Motor neuron (in vitro differentiated cells): ENCODE results near the gene PTPRK. TPM values are rescaled to one million over a fixed set of nuclear protein-coding genes. Genes with fewer than 3 reads are reported as not detected.
"Not testable (repeated sequence)": the region's sequence is repeated elsewhere in the genome, so short reads cannot be mapped to it uniquely, and the experiment has no call there.

Source experiments
- ATAC-seq, 8 experiments: fragments of 200-7000 bp; cut with Tn5 transposase; replicated peaks in 6 of 8; 2 replicates each; pipeline ENCODE4 v1.8.0; 2021; ENCODE audit warnings: mild to moderate bottlenecking in 8 of 8, moderate library complexity in 8 of 8
- H3K27ac ChIP-seq, 2 donors: fragments of 250-450 bp; sonication (Bioruptor Pico); 2 replicates each; pipeline ENCODE4 v1.9.0; 2021; ENCODE audit warnings: antibody characterized with exemption in 2 of 2, mild to moderate bottlenecking in 2 of 2, moderate library complexity in 1 of 2
- H3K4me1 ChIP-seq, 2 donors: fragments of 250-450 bp; sonication (Bioruptor Pico); replicated peaks in 1 of 2; 2 replicates each; pipeline ENCODE4 v1.6.1; 2021; ENCODE audit warnings: antibody characterized with exemption in 2 of 2, mild to moderate bottlenecking in 2 of 2, moderate library complexity in 1 of 2
- H3K4me3 ChIP-seq, 5 donors: fragments of 250-450 bp; sonication (Bioruptor Pico); 2 replicates each; pipeline ENCODE4 v1.9.0; 2021; ENCODE audit warnings: antibody characterized with exemption in 5 of 5, mild to moderate bottlenecking in 5 of 5, moderate library complexity in 4 of 5
- WGBS, 10 experiments: fragments of 450-650 bp; shearing (Covaris generic); methylation state at CpG; one replicate each; pipeline ENCODE4 v1.0.0; 2022; 5-methylcytosine and 5-hydroxymethylcytosine counted together
- in situ Hi-C, 9 experiments: fragments of 400-800 bp; cut with MboI; loops; one replicate each; pipeline ENCODE4 v1.15.0; 2021; ENCODE audit warnings: low sequenced_read_pairs in 9 of 9, low pct_unique_long_range_greater_than_20kb in 2 of 9; ENCODE audit not compliant: unreplicated experiment in 9 of 9
- total RNA-seq, 8 experiments: library from RNA; unstranded; fragments of 300-600 nt; gene quantifications; 2 replicates each; pipeline versions ENCODE4 v1.2.3 to v1.2.4, GENCODE V29; 2022

The PTPRK gene
- total RNA-seq, 8 experiments from 2014 or later = 14.4 to 93.9 (median 26.3) TPM

DNA sequence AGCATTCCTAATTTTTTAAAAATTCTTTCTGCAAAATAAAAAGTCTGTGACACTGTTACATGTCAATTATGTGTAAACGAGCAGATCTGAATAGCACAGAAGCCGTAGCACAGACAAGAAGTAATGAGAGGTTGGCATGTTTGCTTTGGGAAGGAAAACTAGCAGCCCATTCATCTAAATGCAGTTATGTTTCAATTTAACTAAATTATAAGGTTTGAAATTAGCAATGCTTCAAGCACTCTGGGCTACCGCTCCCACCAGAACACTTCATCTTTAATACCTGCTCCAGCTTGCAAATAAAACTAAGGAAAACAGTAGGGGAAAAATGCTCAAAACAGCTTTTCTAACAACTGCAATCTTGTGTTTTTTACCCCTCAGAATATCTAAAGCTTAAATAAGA lies 73.9 kb downstream of the PTPRK start:
- in situ Hi-C loops = no loop called here
- 67 to 100% (median 83%) methylated on average over 1 to 3 of the region's 3 CpGs for WGBS, 10 experiments

DNA sequence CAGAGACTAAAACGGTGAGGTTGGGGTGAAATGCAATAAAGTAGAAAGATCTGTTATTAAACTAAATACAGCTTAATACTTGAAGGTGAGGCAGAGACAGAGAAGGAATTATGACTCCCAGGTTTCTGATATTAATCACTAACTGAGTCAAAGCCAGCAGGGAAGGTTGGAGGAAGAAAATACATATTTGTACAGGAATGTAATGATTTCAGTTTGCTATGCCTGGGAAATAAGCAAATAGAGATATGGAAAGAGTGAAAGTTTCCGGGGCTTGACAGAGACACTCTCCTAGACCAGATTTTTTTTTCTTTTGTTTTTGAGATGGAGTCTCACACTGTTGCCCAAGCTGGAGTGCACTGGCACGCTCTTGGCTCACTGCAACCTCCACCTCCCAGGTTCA lies 76.8 kb downstream of the PTPRK start:
- Histone ChIP-seq H3K27ac (no peak overlapping the region), H3K4me3 (no peak overlapping the region), H3K4me1 (no peaks in the 10 kb centered on the region)
- ATAC-seq = no peak
- WGBS, 10 experiments = 42 to 100% (median 93%) methylated on average over 1 to 3 of the region's 3 CpGs; no CpG with 5 or more reads in 1 of the 10 experiments
- in situ Hi-C loops = no loop called here

More for the DNA sequence above, 73.9 kb downstream of the PTPRK start:
- ATAC-seq = peak in 1 of 8 experiments; percentile 39
- Histone ChIP-seq H3K4me1 (no peaks in the 10 kb centered on the region), H3K4me3 (no peak overlapping the region), H3K27ac (no peak overlapping the region)

DNA sequence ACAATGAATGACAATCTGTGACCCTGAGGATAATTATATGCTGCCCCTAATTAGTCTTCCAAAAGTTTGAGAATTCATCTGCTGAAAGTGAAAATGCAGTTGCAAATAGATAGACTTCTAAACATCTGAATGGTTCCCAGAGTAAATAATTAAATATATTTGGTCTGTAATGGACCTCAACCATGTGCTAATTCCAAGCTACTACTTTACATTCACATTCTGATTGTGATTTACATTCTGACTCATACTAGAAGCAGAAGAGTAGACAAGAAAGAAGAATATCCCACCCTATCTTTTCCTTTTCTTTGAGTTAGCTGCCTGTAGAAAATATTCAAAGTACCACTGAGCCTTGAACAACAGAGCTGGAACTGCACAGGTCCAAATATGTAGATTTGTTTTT lies 80.8 kb downstream of the PTPRK start:
- no peak overlapping the region for H3K27ac ChIP-seq
- no peaks in the 10 kb centered on the region for H3K4me1 ChIP-seq
- peak in 6 of 8 experiments; percentile 16 to 98 (median 58) for ATAC-seq
- no peak overlapping the region for H3K4me3 ChIP-seq
- in situ Hi-C loops = no loop called here

DNA sequence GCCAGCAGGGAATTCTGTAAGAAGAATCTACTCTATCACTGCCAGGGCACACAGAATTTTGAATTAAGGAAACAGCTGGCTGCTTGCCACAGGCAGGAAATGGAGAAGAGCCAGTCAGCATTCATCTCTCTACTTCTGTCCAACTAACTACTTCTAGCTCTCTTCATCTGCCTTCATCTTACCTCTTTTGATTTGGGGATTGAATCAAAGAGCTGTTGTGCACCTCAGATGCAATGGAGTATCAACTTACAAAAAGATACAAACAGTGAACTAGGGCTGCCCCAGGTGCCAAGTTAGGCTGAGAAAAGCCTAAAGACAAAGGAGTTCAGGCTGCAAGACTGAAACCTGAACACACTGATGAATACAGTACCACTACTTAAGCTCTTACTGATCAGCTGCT lies 82.0 kb downstream of the PTPRK start:
- Histone ChIP-seq H3K27ac (no peak overlapping the region), H3K4me1 (no peaks in the 10 kb centered on the region), H3K4me3 (no peak overlapping the region)
- in situ Hi-C loops = no loop called here
- peak in 1 of 8 experiments; percentile 18 for ATAC-seq

DNA sequence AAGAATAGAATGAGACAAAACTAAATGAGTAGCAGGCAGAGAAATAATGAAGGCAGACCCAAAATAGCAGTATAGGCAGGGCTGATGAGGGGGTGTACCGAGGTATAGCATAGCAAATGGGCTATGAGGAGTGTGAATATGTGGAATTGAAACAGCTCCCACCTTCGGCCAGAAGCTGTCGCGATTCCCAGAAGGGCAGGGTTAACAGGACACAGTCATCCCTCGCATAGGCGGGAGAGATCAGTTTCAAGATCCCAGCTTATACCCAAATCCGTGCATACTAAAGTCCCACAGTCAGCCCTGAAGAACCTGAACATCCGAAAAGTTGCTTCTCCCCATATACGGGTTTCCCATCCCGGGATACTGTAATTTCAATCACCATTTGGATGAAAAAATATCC lies 82.7 kb downstream of the PTPRK start:
- no peak overlapping the region for H3K4me3 ChIP-seq
- in situ Hi-C loops = no loop called here
- no peaks in the 10 kb centered on the region for H3K4me1 ChIP-seq
- no peak for ATAC-seq
- 79 to 100% (median 100%) methylated on average over 1 to 7 of the region's 10 CpGs; no CpG with 5 or more reads in 3 of the 10 experiments for WGBS, 10 experiments
- no peak overlapping the region for H3K27ac ChIP-seq

DNA sequence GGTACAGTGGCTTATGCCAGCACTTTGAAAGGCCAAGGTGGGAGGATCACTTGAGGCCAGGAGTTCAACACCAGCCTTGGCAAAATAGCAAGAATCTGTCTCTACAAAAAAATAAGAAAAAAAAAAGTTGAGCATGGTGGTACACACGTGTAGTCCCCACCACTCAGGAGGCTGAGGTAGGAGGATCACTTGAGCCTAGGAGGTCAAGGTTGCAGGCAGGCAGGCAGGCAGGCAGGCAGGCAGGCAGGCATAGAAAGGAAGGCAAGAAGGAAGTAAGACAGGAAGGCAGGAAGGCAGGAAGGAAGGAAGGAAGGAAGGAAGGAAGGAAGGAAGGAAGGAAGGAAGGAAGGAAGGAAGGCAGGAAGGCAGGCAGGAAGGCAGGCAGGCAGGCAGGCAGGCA lies 85.6 kb downstream of the PTPRK start:
- 29 to 100% (median 80%) methylated on average over 1 of the region's 1 CpG; no CpG with 5 or more reads in 3 of the 10 experiments for WGBS, 10 experiments
- H3K27ac ChIP-seq, ATAC-seq, in situ Hi-C loops, H3K4me1 ChIP-seq, H3K4me3 ChIP-seq: not testable (repeated sequence)

DNA sequence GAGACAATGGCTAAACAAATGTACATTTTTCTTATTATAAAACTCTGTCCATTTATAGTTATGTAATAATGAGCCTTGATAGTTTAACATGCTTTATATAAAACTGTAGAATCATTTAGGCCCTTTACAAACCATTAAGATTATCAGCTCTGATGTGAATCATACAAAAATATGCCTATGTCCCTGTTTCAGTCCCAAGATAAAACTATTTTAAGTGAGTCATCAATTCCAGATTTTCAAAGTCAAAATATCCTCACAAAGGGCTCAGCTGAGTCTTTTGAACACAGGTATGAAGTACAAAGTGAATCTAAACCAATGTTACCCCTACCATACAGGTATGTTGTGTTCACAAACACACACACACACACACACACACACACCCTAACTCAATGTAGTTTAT lies 88.0 kb downstream of the PTPRK start:
- Histone ChIP-seq H3K4me1 (no peaks in the 10 kb centered on the region), H3K4me3 (no peak overlapping the region), H3K27ac (no peak overlapping the region)
- in situ Hi-C loops = no loop called here
- ATAC-seq = no peak

DNA sequence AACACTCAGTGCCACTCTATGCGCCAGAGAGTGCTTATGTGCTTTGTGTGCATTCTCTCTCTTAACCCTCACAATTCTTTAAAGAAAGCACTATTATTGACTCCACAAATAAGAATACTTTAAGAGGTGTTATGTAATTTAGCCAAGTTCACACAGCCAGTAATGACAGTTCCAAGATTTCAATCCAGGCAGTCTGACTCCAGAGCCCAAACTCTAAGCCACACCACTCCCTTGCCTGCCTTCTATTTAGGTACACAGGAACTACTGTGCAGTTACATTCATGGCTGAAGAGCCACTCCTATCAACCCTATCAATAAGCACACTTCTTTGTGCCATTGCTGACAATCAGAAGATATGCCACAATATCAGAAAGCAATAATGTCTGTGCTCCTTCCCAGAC lies 93.3 kb downstream of the PTPRK start:
- in situ Hi-C loops = no loop called here
- 100% methylated on average over 1 of the region's 1 CpG; no CpG with 5 or more reads in 6 of the 10 experiments for WGBS, 10 experiments
- H3K4me3 ChIP-seq = no peak overlapping the region
- H3K27ac ChIP-seq = no peak overlapping the region
- H3K4me1 ChIP-seq = no peaks in the 10 kb centered on the region
- ATAC-seq = no peak

- 60 to 100% (median 98%) methylated on average over 1 to 2 of the region's 2 CpGs for WGBS, 10 experiments
- no peak for ATAC-seq
- Histone ChIP-seq H3K27ac (no peak overlapping the region), H3K4me3 (no peak overlapping the region), H3K4me1 (no peaks in the 10 kb centered on the region)
- in situ Hi-C loops = no loop called here
Measured at GRCh38 chr6:128425856-128426255, 94.5 kb downstream of the PTPRK start.

DNA sequence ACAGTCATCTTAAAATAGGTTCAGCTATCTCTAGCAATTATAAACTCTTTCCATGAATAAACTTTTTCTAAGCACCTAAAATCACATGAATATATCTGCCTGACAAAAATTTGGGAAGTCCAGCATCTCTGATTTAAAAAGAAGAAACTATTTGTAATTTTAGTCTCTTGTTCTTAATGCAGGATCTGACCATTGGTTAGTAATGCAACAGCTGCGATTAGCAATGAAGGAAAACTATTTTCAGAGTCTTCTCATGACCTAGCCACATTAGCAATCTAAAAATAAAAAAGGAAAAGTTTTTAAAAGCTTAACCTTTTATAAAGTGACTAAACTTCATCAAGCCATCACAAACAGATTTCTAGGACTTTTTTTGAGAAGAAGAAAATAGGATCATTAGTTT lies 97.5 kb downstream of the PTPRK start:
- in situ Hi-C loops = no loop called here
- Histone ChIP-seq H3K4me3 (no peak overlapping the region), H3K4me1 (no peaks in the 10 kb centered on the region), H3K27ac (no peak overlapping the region)
- 42 to 100% (median 91%) methylated on average over 1 of the region's 1 CpG; no CpG with 5 or more reads in 2 of the 10 experiments for WGBS, 10 experiments
- ATAC-seq = no peak

DNA sequence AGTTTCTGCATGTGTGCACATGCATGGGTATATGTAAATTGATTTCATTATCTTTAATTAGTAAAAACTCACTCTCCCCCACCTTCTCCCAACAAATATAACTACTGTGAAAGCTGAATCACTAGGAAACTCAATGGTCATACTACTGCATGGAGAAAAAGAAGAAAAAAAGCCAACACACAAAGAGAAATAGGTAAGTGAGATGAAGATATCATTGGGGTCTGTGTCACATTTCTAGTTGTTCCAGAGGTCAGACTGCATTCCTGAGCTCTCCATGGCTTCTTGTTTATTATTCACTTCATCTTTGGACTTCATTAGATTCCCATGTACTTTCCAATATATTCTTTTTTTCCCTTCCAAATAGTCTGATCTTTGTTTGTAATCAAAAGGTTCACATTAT lies 98.2 kb downstream of the PTPRK start:
- in situ Hi-C loops = no loop called here
- H3K27ac ChIP-seq = no peak overlapping the region
- H3K4me1 ChIP-seq = no peaks in the 10 kb centered on the region
- peak in 1 of 8 experiments; percentile 20 for ATAC-seq
- no peak overlapping the region for H3K4me3 ChIP-seq

DNA sequence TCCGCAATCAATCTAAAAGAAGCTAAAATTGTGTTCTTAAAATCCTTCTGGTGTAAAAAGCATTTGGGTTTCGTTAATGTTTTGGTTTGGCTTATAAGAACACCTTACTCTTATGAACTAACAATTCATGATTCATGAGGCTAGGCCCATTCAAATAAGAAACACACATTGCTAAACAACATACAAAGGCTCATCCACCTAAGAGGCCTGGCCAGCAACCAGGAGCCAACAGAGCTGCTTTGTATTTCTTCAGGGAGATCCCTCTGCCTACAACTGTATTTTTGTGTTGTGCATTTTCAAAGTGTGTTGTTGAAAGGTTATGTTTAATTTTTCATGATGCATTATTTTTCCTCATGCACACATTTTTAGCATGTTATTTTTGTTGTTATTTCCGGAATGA lies 98.6 kb downstream of the PTPRK start:
- Histone ChIP-seq H3K4me3 (no peak overlapping the region), H3K4me1 (no peaks in the 10 kb centered on the region), H3K27ac (no peak overlapping the region)
- peak in 2 of 8 experiments; percentile 48 to 51 for ATAC-seq
- in situ Hi-C loops = no loop called here
- 58 to 100% (median 83%) methylated on average over 1 to 3 of the region's 3 CpGs; no CpG with 5 or more reads in 1 of the 10 experiments for WGBS, 10 experiments

DNA sequence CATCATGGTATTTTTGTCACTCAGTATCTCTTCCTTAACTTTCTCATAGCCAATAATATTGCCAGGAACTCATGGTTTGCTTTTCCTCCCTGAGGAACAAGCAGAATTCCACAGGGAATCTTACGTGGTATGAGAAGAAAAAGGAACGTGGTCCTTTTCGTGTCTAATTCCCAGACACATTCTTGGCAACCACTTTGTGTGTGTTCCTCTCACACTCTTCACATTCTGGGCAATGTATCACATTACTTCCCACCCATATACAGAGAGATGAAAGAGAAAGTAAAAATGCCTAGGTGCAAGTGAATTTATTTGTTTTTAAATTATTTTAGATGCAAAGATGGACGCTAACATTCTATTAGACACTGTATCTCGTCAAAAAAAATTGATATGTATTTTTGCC lies 102.7 kb downstream of the PTPRK start:
- no peak overlapping the region for H3K27ac ChIP-seq
- ATAC-seq = no peak
- H3K4me3 ChIP-seq = no peak overlapping the region
- in situ Hi-C loops = no loop called here
- H3K4me1 ChIP-seq = no peaks in the 10 kb centered on the region
- 85 to 100% (median 97%) methylated on average over 2 to 5 of the region's 5 CpGs; no CpG with 5 or more reads in 1 of the 10 experiments for WGBS, 10 experiments

DNA sequence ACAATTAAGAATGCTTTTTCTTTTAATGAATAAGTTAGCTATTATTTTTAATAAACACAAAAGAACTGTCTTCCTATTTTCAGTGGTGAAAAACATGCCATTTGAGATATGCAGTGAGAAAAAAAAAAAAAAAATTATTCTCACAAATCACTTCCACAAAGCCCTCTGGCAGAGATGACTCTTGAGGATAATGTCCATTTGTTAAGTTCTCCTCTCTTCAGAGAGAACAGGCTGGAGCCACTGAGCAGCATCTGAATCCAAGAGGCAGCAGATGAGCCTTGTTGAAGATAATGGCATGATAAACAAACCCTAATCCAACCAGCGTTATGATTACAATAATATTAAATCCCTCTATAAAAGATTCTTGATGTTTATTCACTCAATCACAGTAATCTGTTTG lies 105.0 kb downstream of the PTPRK start:
- 38 to 100% (median 93%) methylated on average over 1 of the region's 1 CpG; no CpG with 5 or more reads in 1 of the 10 experiments for WGBS, 10 experiments
- ATAC-seq = no peak
- H3K27ac ChIP-seq = no peak overlapping the region
- no peak overlapping the region for H3K4me3 ChIP-seq
- H3K4me1 ChIP-seq = no peaks in the 10 kb centered on the region
- in situ Hi-C loops = no loop called here

- Histone ChIP-seq H3K4me1 (no peaks in the 10 kb centered on the region), H3K4me3 (no peak overlapping the region), H3K27ac (no peak overlapping the region)
- no peak for ATAC-seq
- WGBS, 10 experiments = 67 to 100% (median 90%) methylated on average over 3 to 6 of the region's 6 CpGs
- in situ Hi-C loops = no loop called here
Measured at GRCh38 chr6:128414943-128415342, 105.5 kb downstream of the PTPRK start.
